ENCODE results near the gene KRTAP5-9. TPM values are rescaled to one million over a fixed set of nuclear protein-coding genes. Genes with fewer than 3 reads are reported as not detected.
A peak's percentile ranks its signal among the peaks of the same experiment; 100 is the strongest.
"Not testable (repeated sequence)": the region's sequence is repeated elsewhere in the genome, so short reads cannot be mapped to it uniquely, and the experiment has no call there.

The KRTAP5-9 gene
- total RNA-seq, 1 experiment from 2014 or later: not detected

DNA sequence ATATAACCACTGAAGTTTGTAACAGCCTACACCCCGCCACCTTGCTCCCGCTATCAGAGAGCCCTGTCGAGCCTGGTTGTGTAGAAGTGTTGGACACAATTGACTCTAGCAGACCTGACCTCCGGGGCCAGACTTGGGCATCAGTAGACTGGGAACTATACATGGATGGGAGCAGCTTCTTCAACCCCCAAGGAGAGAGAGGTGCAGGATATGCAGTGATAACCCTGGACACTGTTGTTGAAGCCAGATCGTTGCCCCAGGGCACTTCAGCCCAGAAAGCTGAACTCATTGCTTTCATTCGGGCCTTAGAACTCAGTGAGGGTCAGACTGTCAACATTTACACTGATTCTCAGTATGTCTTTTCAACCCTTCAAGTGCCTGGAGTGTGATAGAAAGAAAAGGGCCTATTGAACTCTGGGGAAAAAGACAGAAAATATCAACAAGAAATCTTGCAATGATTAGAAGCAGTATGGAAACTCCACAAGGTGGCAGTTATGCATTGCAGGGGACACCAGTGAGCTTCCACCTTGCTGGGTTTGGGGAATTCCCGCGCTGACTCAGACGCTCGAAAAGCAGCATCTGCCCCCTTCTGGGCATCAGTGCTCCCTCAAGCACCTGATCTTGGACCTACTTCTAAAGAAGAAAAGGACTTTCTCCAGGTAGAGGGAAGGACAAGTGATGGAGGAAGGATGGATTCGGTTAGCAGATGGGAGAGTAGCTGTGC is 40.8 kb downstream of the KRTAP5-9 start:
- H3K9me2 ChIP-seq (replicated peaks; ENCODE audit: low read length); H2AFZ ChIP-seq (ENCODE audit: low read length); ATAC-seq; H3K27ac ChIP-seq (ENCODE audit: low read length); H3K4me1 ChIP-seq (ENCODE audit: insufficient read depth, low read length); H4K20me1 ChIP-seq (ENCODE audit: low read length); H3K79me2 ChIP-seq (ENCODE audit: low read length); H3K9me3 ChIP-seq (ENCODE audit: low read length); H3K4me2 ChIP-seq (ENCODE audit: low read length); BruUV-seq (replicated peaks); H3F3A ChIP-seq (ENCODE audit: low read length, unreplicated experiment); POLR2A ChIA-PET (ENCODE audit: unreplicated experiment); H3K36me3 ChIP-seq (ENCODE audit: low read depth, low read length); H3K4me3 ChIP-seq (ENCODE audit: low read length); H3K9ac ChIP-seq (ENCODE audit: low read length); intact Hi-C loops (cut with micrococcal nuclease); H3K27me3 ChIP-seq (ENCODE audit: low read length): not testable (repeated sequence)
- DNase-seq: peak; percentile 76
- TF ChIP-seq, protein P1, sequence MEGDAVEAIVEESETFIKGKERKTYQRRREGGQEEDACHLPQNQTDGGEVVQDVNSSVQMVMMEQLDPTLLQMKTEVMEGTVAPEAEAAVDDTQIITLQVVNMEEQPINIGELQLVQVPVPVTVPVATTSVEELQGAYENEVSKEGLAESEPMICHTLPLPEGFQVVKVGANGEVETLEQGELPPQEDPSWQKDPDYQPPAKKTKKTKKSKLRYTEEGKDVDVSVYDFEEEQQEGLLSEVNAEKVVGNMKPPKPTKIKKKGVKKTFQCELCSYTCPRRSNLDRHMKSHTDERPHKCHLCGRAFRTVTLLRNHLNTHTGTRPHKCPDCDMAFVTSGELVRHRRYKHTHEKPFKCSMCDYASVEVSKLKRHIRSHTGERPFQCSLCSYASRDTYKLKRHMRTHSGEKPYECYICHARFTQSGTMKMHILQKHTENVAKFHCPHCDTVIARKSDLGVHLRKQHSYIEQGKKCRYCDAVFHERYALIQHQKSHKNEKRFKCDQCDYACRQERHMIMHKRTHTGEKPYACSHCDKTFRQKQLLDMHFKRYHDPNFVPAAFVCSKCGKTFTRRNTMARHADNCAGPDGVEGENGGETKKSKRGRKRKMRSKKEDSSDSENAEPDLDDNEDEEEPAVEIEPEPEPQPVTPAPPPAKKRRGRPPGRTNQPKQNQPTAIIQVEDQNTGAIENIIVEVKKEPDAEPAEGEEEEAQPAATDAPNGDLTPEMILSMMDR (conservative IDR thresholded peaks at IDR 0.05; ENCODE audit: low read depth, low read length): peak; percentile 53; the same call in 1 of the 2 replicates
- CTCF ChIA-PET: interaction anchor here (0.7 kb wide), 1 partner anchor 9 kb away, joined by 3 read pairs; no protein-coding TSS in a partner anchor

DNA sequence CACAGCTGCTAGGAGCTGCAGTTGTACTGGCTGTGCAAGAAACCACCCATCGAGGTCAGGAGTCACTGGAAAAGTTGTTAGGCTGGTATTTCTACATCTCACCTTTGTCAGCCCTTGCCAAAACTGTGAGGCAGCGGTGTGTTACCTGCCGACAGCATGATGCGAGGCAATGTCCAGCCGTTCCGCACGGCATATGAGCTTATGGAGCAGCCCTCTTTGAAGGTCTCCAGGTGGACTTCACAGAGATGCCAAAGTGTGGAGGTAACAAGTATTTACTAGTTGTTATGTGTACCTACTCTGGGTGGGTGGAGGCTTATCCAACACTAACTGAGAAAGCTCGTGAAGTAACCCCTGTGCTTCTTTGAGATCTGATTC is 41.3 kb downstream of the KRTAP5-9 start:
- H3K27ac ChIP-seq (ENCODE audit: low read length); H3K4me3 ChIP-seq (ENCODE audit: low read length); POLR2A ChIA-PET (ENCODE audit: unreplicated experiment); H3K36me3 ChIP-seq (ENCODE audit: low read depth, low read length); ATAC-seq; H3K27me3 ChIP-seq (ENCODE audit: low read length); H3K9ac ChIP-seq (ENCODE audit: low read length); H3K9me3 ChIP-seq (ENCODE audit: low read length); H3K4me1 ChIP-seq (ENCODE audit: insufficient read depth, low read length); BruUV-seq (replicated peaks); H3F3A ChIP-seq (ENCODE audit: low read length, unreplicated experiment); H3K4me2 ChIP-seq (ENCODE audit: low read length); H3K79me2 ChIP-seq (ENCODE audit: low read length); H3K9me2 ChIP-seq (replicated peaks; ENCODE audit: low read length); H4K20me1 ChIP-seq (ENCODE audit: low read length); H2AFZ ChIP-seq (ENCODE audit: low read length); intact Hi-C loops (cut with micrococcal nuclease): not testable (repeated sequence)
- CTCF ChIA-PET: interaction anchor here (0.7 kb wide), 1 partner anchor 10 kb away, joined by 3 read pairs; no protein-coding TSS in a partner anchor
- DNase-seq: peak; percentile 19

Other genes starting within 250 kb of the KRTAP5-9 start
- gene DHCR7, start 100.0 kb upstream of the KRTAP5-9 start, total RNA-seq (2014; rRNA removed): 125 and 127 TPM in 2 replicates
- 64.8 and 70.7 TPM in 2 replicates for gene NADSYN1, start 95.2 kb upstream of the KRTAP5-9 start, total RNA-seq (2014; rRNA removed)
- gene KRTAP5-7, start 21.2 kb upstream of the KRTAP5-9 start, total RNA-seq (2014; rRNA removed): not detected in 2 replicates
- gene KRTAP5-8, start 10.4 kb upstream of the KRTAP5-9 start, total RNA-seq (2014; rRNA removed): not detected in 2 replicates
- not detected in 2 replicates for gene KRTAP5-10, start 17.1 kb downstream of the KRTAP5-9 start, total RNA-seq (2014; rRNA removed)
- not detected in 2 replicates for gene KRTAP5-11, start 34.5 kb downstream of the KRTAP5-9 start, total RNA-seq (2014; rRNA removed)